IMR-90 (cell line): ENCODE data around the gene LHX8. TPM values are rescaled to one million over a fixed set of nuclear protein-coding genes. Genes with fewer than 3 reads are reported as not detected.

Experiments used
- ATAC-seq: fragments of 200-7000 bp; cut with Tn5 transposase; 2 replicates; pipeline ENCODE4 v1.9.1; 2020; ENCODE audit warnings: low read depth, mild to moderate bottlenecking, moderate library complexity
- BruUV-seq: library from RNA; stranded (reverse); fragments of 400-500 nt; replicated peaks from 2 replicates; lab custom pipeline; 2021; lab: Mats Ljungman, UMichigan
- CTCF ChIA-PET: fragments of 300-600 bp; formaldehyde crosslinking; extraction: SDS; loops from one replicate; lab custom pipeline; 2021; ENCODE audit warnings: antibody characterized with exemption; lab: Yijun Ruan, JAX
- POLR2A ChIA-PET: fragments of 300-600 bp; sonication (Branson Sonifier 250); formaldehyde crosslinking; loops from one replicate; lab custom pipeline; 2022; ENCODE audit warnings: antibody characterized with exemption; ENCODE audit not compliant: unreplicated experiment; lab: Charles Lee
- DNase-seq: peaks from one replicate; pipeline ENCODE4 v3.0.0; 2013
- H2AFZ ChIP-seq: replicated peaks from 2 replicates; pipeline ENCODE3; 2013; ENCODE audit warnings: low read length, mild to moderate bottlenecking; ENCODE audit not compliant: poor library complexity
- H2AK5ac ChIP-seq: 2 replicates; pipeline ENCODE4 v1.6.1; 2013; ENCODE audit warnings: low read depth, low read length, inconsistent platforms
- H2AK9ac ChIP-seq: replicated peaks from 2 replicates; pipeline ENCODE3; 2013; ENCODE audit warnings: mild to moderate bottlenecking, low read depth, low read length, moderate library complexity; ENCODE audit not compliant: poor library complexity
- H2BK120ac ChIP-seq: 2 replicates; pipeline ENCODE4 v1.6.1; 2013; ENCODE audit warnings: low read depth, low read length, inconsistent platforms
- H2BK15ac ChIP-seq: 3 replicates; pipeline ENCODE4 v1.6.1; 2013; ENCODE audit warnings: low read depth, low read length, inconsistent platforms
- H2BK20ac ChIP-seq: 2 replicates; pipeline ENCODE4 v1.6.1; 2013; ENCODE audit warnings: low read depth, mild to moderate bottlenecking, inconsistent platforms, low read length, moderate library complexity
- H2BK5ac ChIP-seq: 2 replicates; pipeline ENCODE4 v1.6.1; 2013; ENCODE audit warnings: mild to moderate bottlenecking, low read depth, low read length, inconsistent platforms; ENCODE audit not compliant: poor library complexity, severe bottlenecking
- H3K14ac ChIP-seq: replicated peaks from 2 replicates; pipeline ENCODE4 v1.6.1; 2013; ENCODE audit warnings: low read depth, low read length, inconsistent platforms
- H3K18ac ChIP-seq: 2 replicates; pipeline ENCODE4 v1.6.1; 2013; ENCODE audit warnings: low read depth, low read length, control low read depth
- H3K23ac ChIP-seq: 2 replicates; pipeline ENCODE4 v1.6.1; 2013; ENCODE audit warnings: low read depth, low read length, inconsistent platforms
- H3K27ac ChIP-seq: 2 replicates; pipeline ENCODE4 v1.5.1; 2013; ENCODE audit warnings: mild to moderate bottlenecking, control low read depth, low read length; ENCODE audit not compliant: insufficient read depth
- H3K27me3 ChIP-seq: 2 replicates; pipeline ENCODE4 v1.6.1; 2013; ENCODE audit warnings: low read length; ENCODE audit not compliant: control insufficient read depth, insufficient read depth
- H3K36me3 ChIP-seq: 2 replicates; pipeline ENCODE4 v1.6.1; 2013; ENCODE audit warnings: low read length, mixed read lengths; ENCODE audit not compliant: control insufficient read depth, insufficient read depth
- H3K4ac ChIP-seq: 2 replicates; pipeline ENCODE4 v1.6.1; 2013; ENCODE audit warnings: low read depth, low read length, inconsistent platforms
- H3K4me1 ChIP-seq: 2 replicates; pipeline ENCODE4 v1.6.1; 2013; ENCODE audit warnings: low read length, mixed read lengths; ENCODE audit not compliant: control insufficient read depth, insufficient read depth
- H3K4me2 ChIP-seq: 2 replicates; pipeline ENCODE4 v1.6.1; 2013; ENCODE audit warnings: low read depth, mild to moderate bottlenecking, control low read depth, low read length, moderate library complexity
- H3K4me3 ChIP-seq: 2 replicates; pipeline ENCODE4 v1.5.1; 2013; ENCODE audit warnings: low read depth, mild to moderate bottlenecking, control low read depth, low read length, moderate library complexity; ENCODE audit not compliant: insufficient read depth
- H3K56ac ChIP-seq: 2 replicates; pipeline ENCODE4 v1.6.1; 2013; ENCODE audit warnings: low read length, inconsistent platforms; ENCODE audit not compliant: insufficient read depth; ENCODE audit errors: extremely low read depth
- H3K79me1 ChIP-seq, 2 experiments: 2 replicates each; pipeline ENCODE4 v1.6.1; 2013; ENCODE audit warnings: low read length in 2 of 2, inconsistent platforms in 1 of 2, low read depth in 1 of 2
- H3K9ac ChIP-seq: 2 replicates; pipeline ENCODE4 v1.6.1; 2013; ENCODE audit warnings: low read depth, low read length, control low read depth
- H3K9me1 ChIP-seq: 2 replicates; pipeline ENCODE4 v1.6.1; 2013; ENCODE audit warnings: low read length, inconsistent platforms; ENCODE audit not compliant: insufficient read depth
- H3K9me3 ChIP-seq: 2 replicates; pipeline ENCODE4 v1.6.1; 2013; ENCODE audit warnings: low read length; ENCODE audit not compliant: control insufficient read depth, insufficient read depth
- H4K20me1 ChIP-seq: 2 replicates; pipeline ENCODE4 v1.6.1; 2013; ENCODE audit warnings: low read length, inconsistent platforms; ENCODE audit not compliant: insufficient read depth
- H4K5ac ChIP-seq: 2 replicates; pipeline ENCODE4 v1.6.1; 2013; ENCODE audit warnings: mild to moderate bottlenecking, low read depth, low read length, control low read depth
- H4K8ac ChIP-seq, 2 experiments: 2 replicates each; pipeline ENCODE4 v1.6.1; 2013; ENCODE audit warnings: low read depth in 2 of 2, low read length in 2 of 2, control low read depth in 1 of 2, inconsistent platforms in 1 of 2
- H4K91ac ChIP-seq: 2 replicates; pipeline ENCODE4 v1.6.1; 2013; ENCODE audit warnings: low read depth, low read length, inconsistent platforms; ENCODE audit not compliant: insufficient read depth
- BHLHE40 ChIP-seq: fragments of 150-350 bp; IDR thresholded peaks from 2 replicates; pipeline ENCODE4 v1.6.1; 2016; ENCODE audit warnings: mild to moderate bottlenecking, low read depth, low read length
- CEBPB ChIP-seq: IDR thresholded peaks from 2 replicates; pipeline ENCODE4 v1.6.1; 2012; ENCODE audit warnings: low read depth, low read length, improper control_type of control experiment
- CHD1 ChIP-seq: IDR thresholded peaks from 2 replicates; pipeline ENCODE4 v1.6.1; 2012; ENCODE audit warnings: low read depth, low read length, improper control_type of control experiment
- MAFK ChIP-seq: IDR thresholded peaks from 2 replicates; pipeline ENCODE4 v1.6.1; 2012; ENCODE audit warnings: low read depth, low read length, improper control_type of control experiment
- MXI1 ChIP-seq: IDR thresholded peaks from 2 replicates; pipeline ENCODE4 v1.6.1; 2012; ENCODE audit warnings: low read depth, mild to moderate bottlenecking, low read length, moderate library complexity, borderline replicate concordance
- POLR2A ChIP-seq: IDR thresholded peaks from 2 replicates; pipeline ENCODE4 v1.6.1; 2012; ENCODE audit warnings: mild to moderate bottlenecking, low read depth, low read length
- RAD21 ChIP-seq: IDR thresholded peaks from 2 replicates; pipeline ENCODE4 v1.6.1; 2012; ENCODE audit warnings: low read length, improper control_type of control experiment
- RCOR1 ChIP-seq: IDR thresholded peaks from 2 replicates; pipeline ENCODE4 v1.6.1; 2012; ENCODE audit warnings: mild to moderate bottlenecking, low read length, improper control_type of control experiment; ENCODE audit not compliant: insufficient replicate concordance
- RFX5 ChIP-seq: IDR thresholded peaks from 2 replicates; pipeline ENCODE4 v1.8.0; 2012; ENCODE audit warnings: low read depth, mild to moderate bottlenecking, low read length, moderate library complexity
- SMC3 ChIP-seq: fragments of 150-350 bp; IDR thresholded peaks from 2 replicates; pipeline ENCODE4 v1.6.1; 2016; ENCODE audit warnings: low read depth, mild to moderate bottlenecking, antibody characterized with exemption, low read length, moderate library complexity
- WGBS, 2 experiments: methylation state at CpG; one replicate each; pipeline versions ENCODE4 v1.1.5 to v1.1.7; 2013; ENCODE audit warnings: missing lambda C conversion rate in 2 of 2; ENCODE audit not compliant: insufficient read length in 1 of 2; ENCODE audit errors: extremely low coverage in 2 of 2; 5-methylcytosine and 5-hydroxymethylcytosine counted together
- dilution Hi-C: fragments of 300-500 bp; cut with HindIII; formaldehyde crosslinking; loops from one replicate; pipeline ENCODE4 v1.14.3; 2018; ENCODE audit warnings: low sequenced_read_pairs; ENCODE audit not compliant: unreplicated experiment
- in situ Hi-C: fragments of 300-500 bp; cut with MboI; formaldehyde crosslinking; loops from 3 replicates; pipeline ENCODE4 v1.14.3; 2019; ENCODE audit warnings: low sequenced_read_pairs, inconsistent platforms, mixed read lengths
- intact Hi-C: fragments of 100-400 bp; cut with micrococcal nuclease; formaldehyde crosslinking; loops from 2 replicates; pipeline ENCODE4 v1.10.0; 2022
- polyA plus RNA-seq, 3 experiments: library from polyadenylated mRNA; depleted of rRNA; stranded (reverse); fragments of >200 nt; gene quantifications; 2 replicates each; pipeline ENCODE4 v1.2.3, GENCODE V29; 2012; ENCODE audit warnings: low replicate concordance in 1 of 3
- total RNA-seq: library from RNA; depleted of rRNA; stranded (reverse); fragments of >200 nt; gene quantifications from 2 replicates; pipeline ENCODE4 v1.2.3, GENCODE V29; 2012
- TF ChIP-seq, protein P1 (sequence below): fragments of 150-350 bp; IDR thresholded peaks from 2 replicates; pipeline ENCODE4 v1.6.1; 2016; ENCODE audit warnings: low read depth, mild to moderate bottlenecking, low read length, moderate library complexity, borderline replicate concordance
- TF ChIP-seq, protein P2 (sequence below): fragments of 150-350 bp; IDR thresholded peaks from 2 replicates; pipeline ENCODE4 v1.6.1; 2017; ENCODE audit warnings: mild to moderate bottlenecking, antibody characterized with exemption, low read length, low read depth

The LHX8 gene
- total and polyA plus RNA-seq, 2 of the 4 experiments (the other 2 are of a cell fraction): not detected

DNA sequence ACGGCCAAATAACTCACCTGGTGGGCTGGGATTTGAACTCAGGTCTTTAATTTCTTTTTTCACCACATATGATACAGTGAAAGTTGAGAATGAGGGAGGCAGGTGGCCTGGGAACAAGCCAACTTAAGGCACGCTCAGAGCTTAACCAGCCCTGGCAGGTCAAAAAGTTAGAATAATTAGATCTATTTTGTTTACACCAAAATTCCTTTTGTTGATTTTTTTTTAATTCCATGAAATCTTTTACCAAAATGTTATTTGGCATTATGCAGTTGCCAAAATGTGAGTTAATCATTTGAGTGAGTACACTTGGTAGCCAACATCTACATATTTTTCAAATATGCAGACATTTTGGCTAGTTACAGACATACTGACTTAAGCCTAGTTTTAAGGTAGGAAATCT is 36.8 kb downstream of the LHX8 start:
- Histone ChIP-seq H4K8ac (no peak overlapping the region), H2BK5ac (no peak overlapping the region), H2AK9ac (no peak overlapping the region), H2BK20ac (no peak overlapping the region), H3K23ac (no peak overlapping the region), H3K27me3 (no peaks in the 10 kb centered on the region), H3K79me1 (no peaks in the 10 kb centered on the region), H3K18ac (no peak overlapping the region), H3K14ac (no peak overlapping the region), H3K56ac (no peak overlapping the region), H2BK120ac (no peak overlapping the region), H3K27ac (no peak overlapping the region), H2AFZ (no peak overlapping the region), H4K5ac (no peak overlapping the region), H3K4ac (no peak overlapping the region), H3K4me3 (no peak overlapping the region), H3K4me1 (no peaks in the 10 kb centered on the region), H3K36me3 (no peaks in the 10 kb centered on the region), H3K9me1 (no peaks in the 10 kb centered on the region), H3K9ac (no peak overlapping the region), H4K91ac (no peak overlapping the region), H2BK15ac (no peak overlapping the region), H4K20me1 (no peaks in the 10 kb centered on the region), H2AK5ac (no peak overlapping the region), H3K4me2 (no peak overlapping the region), H3K9me3 (peaks cover 6% of the 10 kb centered on the region)
- intact Hi-C loops: no loop called here
- no TSS peak for BruUV-seq
- ChIA-PET POLR2A (no interaction called here), CTCF (interaction anchor here (0.5 kb wide), 1 partner anchor 18 kb away, joined by 4 read pairs; no protein-coding TSS in a partner anchor)
- TF ChIP-seq MXI1: no peak
- TF ChIP-seq RCOR1: no peak
- no peak for TF ChIP-seq MAFK
- TF ChIP-seq CEBPB: no peak
- no peak for TF ChIP-seq POLR2A
- TF ChIP-seq, protein P1, sequence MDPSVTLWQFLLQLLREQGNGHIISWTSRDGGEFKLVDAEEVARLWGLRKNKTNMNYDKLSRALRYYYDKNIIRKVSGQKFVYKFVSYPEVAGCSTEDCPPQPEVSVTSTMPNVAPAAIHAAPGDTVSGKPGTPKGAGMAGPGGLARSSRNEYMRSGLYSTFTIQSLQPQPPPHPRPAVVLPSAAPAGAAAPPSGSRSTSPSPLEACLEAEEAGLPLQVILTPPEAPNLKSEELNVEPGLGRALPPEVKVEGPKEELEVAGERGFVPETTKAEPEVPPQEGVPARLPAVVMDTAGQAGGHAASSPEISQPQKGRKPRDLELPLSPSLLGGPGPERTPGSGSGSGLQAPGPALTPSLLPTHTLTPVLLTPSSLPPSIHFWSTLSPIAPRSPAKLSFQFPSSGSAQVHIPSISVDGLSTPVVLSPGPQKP: no peak
- no peak for TF ChIP-seq CHD1
- no peak for TF ChIP-seq BHLHE40
- TF ChIP-seq RAD21: no peak
- TF ChIP-seq SMC3: no peak
- TF ChIP-seq, protein P2, sequence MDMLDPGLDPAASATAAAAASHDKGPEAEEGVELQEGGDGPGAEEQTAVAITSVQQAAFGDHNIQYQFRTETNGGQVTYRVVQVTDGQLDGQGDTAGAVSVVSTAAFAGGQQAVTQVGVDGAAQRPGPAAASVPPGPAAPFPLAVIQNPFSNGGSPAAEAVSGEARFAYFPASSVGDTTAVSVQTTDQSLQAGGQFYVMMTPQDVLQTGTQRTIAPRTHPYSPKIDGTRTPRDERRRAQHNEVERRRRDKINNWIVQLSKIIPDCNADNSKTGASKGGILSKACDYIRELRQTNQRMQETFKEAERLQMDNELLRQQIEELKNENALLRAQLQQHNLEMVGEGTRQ: no peak
- TF ChIP-seq RFX5: no peak
- WGBS, 2 experiments: no CpG with 5 or more reads among the region's 2 CpGs
- no peak for DNase-seq
- no peak for ATAC-seq
- in situ Hi-C loops: no loop called here
- dilution Hi-C loops: no loop called here
